Esophagus muscularis mucosa (tissue), 4 donors: ENCODE results near the gene RGS19. TPM values are rescaled to one million over a fixed set of nuclear protein-coding genes. Genes with fewer than 3 reads are reported as not detected.

Source experiments
- DNase-seq: peaks from one replicate; pipeline ENCODE4 v3.0.0-alpha.2; 2017; ENCODE audit errors: extremely low spot score
- H3K27ac ChIP-seq, 4 donors: fragments of 200-600 bp; sonication (generic); replicated peaks in 1 of 4; 1 replicate in 3 of 4; 2 replicates in 1 of 4; pipeline ENCODE4 v1.5.1; 2016 to 2019; ENCODE audit warnings: mild to moderate bottlenecking in 1 of 4
- H3K27me3 ChIP-seq, 4 donors: fragments of 200-600 bp; sonication (generic); one replicate each; pipeline versions ENCODE4 v1.5.1 to v1.6.0; 2016 to 2019
- H3K36me3 ChIP-seq, 4 donors: fragments of 200-600 bp; sonication (generic); one replicate each; pipeline ENCODE4 v1.5.1; 2016 to 2019
- H3K4me1 ChIP-seq, 4 donors: fragments of 200-600 bp; sonication (generic); one replicate each; pipeline ENCODE4 v1.5.1; 2016 to 2019
- H3K4me3 ChIP-seq, 4 donors: fragments of 200-600 bp; sonication (generic); 1 replicate in 2 of 4; 2 replicates in 2 of 4; pipeline ENCODE4 v1.5.1; 2016 to 2019; ENCODE audit warnings: mild to moderate bottlenecking in 4 of 4, moderate library complexity in 1 of 4
- H3K9me3 ChIP-seq, 4 donors: fragments of 200-600 bp; sonication (generic); 1 replicate in 3 of 4; 2 replicates in 1 of 4; pipeline ENCODE4 v1.5.1; 2016 to 2019
- CTCF ChIP-seq, 3 experiments: fragments of 200-600 bp in 2 of 3; fragments of 450-650 bp in 1 of 3; sonication (generic) in 2 of 3; IDR thresholded peaks; one replicate each; pipeline ENCODE4 v1.5.1; 2017 to 2019; ENCODE audit warnings: antibody characterized with exemption in 3 of 3, mild to moderate bottlenecking in 2 of 3, moderate library complexity in 1 of 3
- EP300 ChIP-seq: sonication (generic); formaldehyde crosslinking; IDR thresholded peaks from one replicate; pipeline ENCODE4 v1.6.1; 2017; ENCODE audit warnings: antibody characterized with exemption
- POLR2A ChIP-seq: fragments of 450-650 bp; IDR thresholded peaks from one replicate; pipeline ENCODE4 v1.6.1; 2017; ENCODE audit warnings: antibody characterized with exemption, moderate library complexity, mild to moderate bottlenecking, low read depth
- POLR2AphosphoS5 ChIP-seq, 2 donors: sonication (generic); formaldehyde crosslinking; IDR thresholded peaks; one replicate each; pipeline ENCODE4 v1.6.1; 2017; ENCODE audit warnings: antibody characterized with exemption in 2 of 2
- WGBS: methylation state at CpG from one replicate; pipeline ENCODE4 v1.1.5; 2018; 5-methylcytosine and 5-hydroxymethylcytosine counted together
- intact Hi-C: fragments of 100-400 bp; cut with DNase I; formaldehyde crosslinking; loops from one replicate; pipeline ENCODE4 v1.15.1; 2023
- total RNA-seq, 4 donors: library from RNA; depleted of rRNA; stranded (reverse); fragments of >200 nt; gene quantifications; one replicate each; pipeline versions ENCODE4 v1.1.0 to v1.2.1, GENCODE V29; 2016

RGS19 gene
- total RNA-seq, 4 donors from 2014 or later = 11.4 to 17.7 (median 12.7) TPM

GRCh38 chr20:64042054-64042781, 37.1 kb downstream of the RGS19 start:
- H3K4me3 ChIP-seq = peak overlapping the region; percentile 43 to 56 (median 47)

DNA sequence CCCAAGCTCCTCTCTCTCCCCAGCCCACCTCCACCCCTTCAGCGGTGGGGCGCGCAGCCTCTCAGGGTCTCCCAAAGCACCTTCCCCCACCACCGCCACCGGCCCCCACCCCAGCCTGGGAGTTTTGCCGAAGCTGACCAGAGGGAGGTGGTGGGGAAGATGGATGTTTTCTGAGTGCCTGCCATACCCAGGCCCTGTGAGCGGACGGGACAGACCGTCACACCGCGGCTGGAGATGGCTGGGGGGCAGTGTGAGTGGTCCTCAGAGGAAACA, 37.6 kb downstream of the RGS19 start:
- Histone ChIP-seq H3K9me3 (no peaks in the 10 kb centered on the region), H3K27ac (peak overlapping the region in 3 of 4 donors; percentile 65 to 75 (median 71)), H3K36me3 (peaks cover 0 to 6% (median 0%) of the 10 kb centered on the region in 4 donors), H3K4me1 (peaks cover 37 to 60% (median 53%) of the 10 kb centered on the region in 4 donors), H3K27me3 (peaks cover 3 to 99% (median 56%) of the 10 kb centered on the region in 4 donors), H3K4me3 (peak overlapping the region; percentile 43 to 56 (median 47))
- intact Hi-C loops = no loop called here
- WGBS = 3% methylated on average over 5 of the region's 11 CpGs
- TF ChIP-seq POLR2AphosphoS5 (IDR thresholded peaks at IDR 0.05) (no peak), POLR2A (no peak), EP300 (no peak), CTCF (IDR thresholded peaks at IDR 0.05) (no peak)
- no peak for DNase-seq

More at GRCh38 chr20:64042054-64042781, 37.1 kb downstream of the RGS19 start:
- H3K9me3 ChIP-seq = no peaks in the 10 kb centered on the region
- intact Hi-C loops = no loop called here
- 15% methylated on average over 2 of the region's 55 CpGs for WGBS
- DNase-seq = no peak
- TF ChIP-seq POLR2AphosphoS5 (IDR thresholded peaks at IDR 0.05) = no peak
- TF ChIP-seq EP300 = no peak
- TF ChIP-seq CTCF (IDR thresholded peaks at IDR 0.05) = no peak
- TF ChIP-seq POLR2A = no peak
- H3K27ac ChIP-seq = peak overlapping the region in 3 of 4 donors; percentile 65 to 75 (median 71)
- H3K4me1 ChIP-seq = peaks cover 37 to 60% (median 53%) of the 10 kb centered on the region in 4 donors
- peaks cover 0 to 11% (median 0%) of the 10 kb centered on the region in 4 donors for H3K36me3 ChIP-seq
- H3K27me3 ChIP-seq = peaks cover 3 to 99% (median 53%) of the 10 kb centered on the region in 4 donors

DNA sequence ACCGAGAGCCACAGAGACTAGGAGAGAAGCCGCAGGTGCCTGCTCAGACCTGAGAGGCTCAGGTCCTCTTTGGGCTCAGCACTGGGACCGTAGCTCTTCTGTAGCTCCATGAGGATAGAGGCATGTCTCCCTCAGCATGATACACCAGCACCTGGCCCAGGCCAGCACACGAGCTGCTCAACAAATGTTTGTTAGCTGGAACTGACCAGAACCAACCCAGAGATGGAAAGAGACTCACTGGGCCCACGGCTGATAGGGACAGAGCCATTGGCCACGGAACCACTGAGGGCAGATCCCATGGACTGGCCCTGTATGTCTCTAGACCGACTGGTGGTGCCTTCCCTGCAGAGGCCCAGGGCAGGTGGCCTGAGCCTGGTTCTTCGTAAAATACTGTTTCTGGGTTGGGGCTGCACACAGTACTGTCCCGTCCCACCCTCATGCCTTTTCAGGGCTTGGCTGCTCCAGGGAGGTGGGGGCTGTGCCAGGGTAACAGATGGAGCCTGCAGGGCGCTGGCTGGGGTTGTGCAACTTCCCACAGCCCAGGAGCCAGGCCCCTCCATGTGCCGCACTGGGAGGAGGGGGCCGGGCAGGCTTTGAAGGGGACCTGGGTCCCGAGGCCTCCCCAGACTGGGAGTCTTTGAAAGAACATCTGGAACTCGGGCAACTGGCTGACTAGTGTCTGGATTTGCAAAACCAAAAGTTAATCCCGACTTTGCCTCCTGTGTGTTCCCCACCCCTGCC, 38.1 kb downstream of the RGS19 start:
- Histone ChIP-seq H3K36me3 (peaks cover 0 to under 1% (median 0%) of the 10 kb centered on the region in 4 donors), H3K4me1 (peaks cover 37 to 60% (median 53%) of the 10 kb centered on the region in 4 donors), H3K4me3 (peak overlapping the region; percentile 43 to 56 (median 47)), H3K27ac (peak overlapping the region in 3 of 4 donors; percentile 65 to 75 (median 71)), H3K9me3 (no peaks in the 10 kb centered on the region), H3K27me3 (peaks cover 3 to 99% (median 61%) of the 10 kb centered on the region in 4 donors)
- no peak for DNase-seq
- 58% methylated on average over 3 of the region's 15 CpGs for WGBS
- TF ChIP-seq POLR2AphosphoS5 (IDR thresholded peaks at IDR 0.05) = no peak
- TF ChIP-seq POLR2A = no peak
- no peak for TF ChIP-seq CTCF (IDR thresholded peaks at IDR 0.05)
- no peak for TF ChIP-seq EP300
- intact Hi-C loops = no loop called here

- no peak for TF ChIP-seq EP300
- no peak for TF ChIP-seq POLR2AphosphoS5 (IDR thresholded peaks at IDR 0.05)
- no peak for TF ChIP-seq CTCF (IDR thresholded peaks at IDR 0.05)
- no peak for TF ChIP-seq POLR2A
- Histone ChIP-seq H3K27ac (peak overlapping the region in 3 of 4 donors; percentile 37 to 55 (median 42)), H3K36me3 (peaks cover 0 to 4% (median 2%) of the 10 kb centered on the region in 4 donors), H3K4me1 (peaks cover 37 to 59% (median 53%) of the 10 kb centered on the region in 4 donors), H3K27me3 (peaks cover 3 to 99% (median 63%) of the 10 kb centered on the region in 4 donors), H3K9me3 (no peaks in the 10 kb centered on the region), H3K4me3 (no peak overlapping the region)
- WGBS = 62% methylated on average over 8 of the region's 12 CpGs
- intact Hi-C loops = no loop called here
- no peak for DNase-seq
These were observed 38.9 kb downstream of the RGS19 start for GRCh38 chr20:64040231-64041039.
